GM12891 (cell line): Measurements from ENCODE around the gene TECPR1.

Experiments
- DNase-seq: peaks from one replicate; pipeline ENCODE4 v3.0.0; 2011; ENCODE audit warnings: low spot score; ENCODE audit not compliant: insufficient read length
- FAIRE-seq: peaks from 2 replicates; lab custom pipeline; 2011; peaks lifted over from hg19 to GRCh38; lab: Jason Lieb, UNC
- PAX5 ChIP-seq: IDR thresholded peaks from 2 replicates; pipeline ENCODE4 v1.6.1; 2011; ENCODE audit warnings: low read length, moderate library complexity, mild to moderate bottlenecking; ENCODE audit not compliant: insufficient read depth, severe bottlenecking
- POLR2A ChIP-seq: IDR thresholded peaks from 2 replicates; pipeline ENCODE4 v1.6.1; 2011; ENCODE audit warnings: low read depth, low read length, control low read depth
- POLR2AphosphoS5 ChIP-seq: IDR thresholded peaks from 2 replicates; pipeline ENCODE4 v1.6.1; 2011; ENCODE audit warnings: low read depth, low read length, control low read depth
- POU2F2 ChIP-seq: IDR thresholded peaks from 2 replicates; pipeline ENCODE4 v1.6.1; 2011; ENCODE audit warnings: low read depth, mild to moderate bottlenecking, control low read depth, low read length, moderate library complexity
- SPI1 ChIP-seq: IDR thresholded peaks from 2 replicates; pipeline ENCODE4 v1.6.1; 2011; ENCODE audit warnings: low read depth, low read length, control low read depth
- TAF1 ChIP-seq: IDR thresholded peaks from 2 replicates; pipeline ENCODE4 v1.6.1; 2011; ENCODE audit warnings: low read depth, low read length, control low read depth

TECPR1 gene

DNA sequence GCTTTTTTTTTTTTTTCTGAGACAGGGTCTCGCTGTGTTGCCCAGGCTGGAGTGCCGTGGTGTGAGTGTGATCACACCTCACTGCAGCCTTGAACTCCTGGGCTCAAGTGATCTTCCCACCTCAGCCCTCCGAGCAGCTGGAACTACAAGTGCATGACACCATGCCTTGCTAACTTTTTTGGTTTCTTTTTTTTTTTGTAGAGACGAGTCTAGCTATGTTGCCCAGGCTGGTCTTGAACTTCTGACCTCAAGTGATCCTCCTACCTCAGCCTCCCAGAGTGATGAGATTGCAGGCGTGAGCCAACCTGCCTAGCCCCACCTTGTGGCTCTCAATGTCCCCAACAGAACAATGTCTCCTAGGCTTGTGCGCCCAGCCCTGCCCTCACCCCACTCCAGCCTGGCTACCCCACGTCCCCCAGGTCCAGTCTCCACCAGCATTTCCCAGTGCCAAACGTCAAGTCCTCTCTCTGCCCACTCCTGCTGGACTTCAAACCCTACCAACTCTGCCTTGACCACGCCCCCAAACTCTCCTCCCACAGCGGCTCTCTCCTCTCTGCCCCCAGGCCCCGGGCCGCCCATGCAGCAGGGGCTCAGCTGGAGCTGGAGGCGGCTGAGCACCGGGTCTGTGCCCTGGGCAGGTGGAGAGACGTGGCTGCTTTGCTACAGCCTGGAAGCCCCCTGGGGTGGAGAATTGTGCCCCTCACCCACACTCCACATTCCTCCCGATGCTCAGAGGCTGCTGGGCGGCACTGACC, 21.9 kb downstream of the TECPR1 start:
- DNase-seq (no peak), FAIRE-seq (no peak)
- TF ChIP-seq PAX5 = no peak
- no peak for TF ChIP-seq SPI1
- TF ChIP-seq TAF1 = no peak
- TF ChIP-seq POLR2AphosphoS5 = no peak
- no peak for TF ChIP-seq POLR2A
- no peak for TF ChIP-seq POU2F2

DNA sequence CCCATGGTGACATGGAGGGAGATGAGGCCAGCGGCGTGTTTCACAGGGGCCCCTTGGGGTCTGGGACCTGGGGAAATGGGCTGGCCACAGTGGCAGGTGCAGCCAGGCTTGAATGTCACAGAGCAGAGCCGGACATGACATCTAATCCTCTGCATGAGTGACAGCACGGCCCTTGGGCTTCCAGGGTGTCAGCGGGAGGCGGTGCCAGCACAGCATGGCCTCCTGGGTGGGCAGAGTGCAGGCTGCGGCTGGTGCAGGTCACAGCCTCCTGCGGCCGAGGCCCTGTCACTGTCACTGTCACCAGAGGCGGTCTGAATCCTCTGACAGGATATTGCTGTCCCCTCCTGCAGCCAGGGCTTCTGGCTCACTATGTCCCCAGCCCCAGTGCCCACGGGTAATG, 22.6 kb downstream of the TECPR1 start:
- TF ChIP-seq PAX5 (no peak), SPI1 (no peak), TAF1 (no peak), POLR2AphosphoS5 (no peak), POU2F2 (no peak), POLR2A (no peak)
- no peak for DNase-seq
- no peak for FAIRE-seq

DNA sequence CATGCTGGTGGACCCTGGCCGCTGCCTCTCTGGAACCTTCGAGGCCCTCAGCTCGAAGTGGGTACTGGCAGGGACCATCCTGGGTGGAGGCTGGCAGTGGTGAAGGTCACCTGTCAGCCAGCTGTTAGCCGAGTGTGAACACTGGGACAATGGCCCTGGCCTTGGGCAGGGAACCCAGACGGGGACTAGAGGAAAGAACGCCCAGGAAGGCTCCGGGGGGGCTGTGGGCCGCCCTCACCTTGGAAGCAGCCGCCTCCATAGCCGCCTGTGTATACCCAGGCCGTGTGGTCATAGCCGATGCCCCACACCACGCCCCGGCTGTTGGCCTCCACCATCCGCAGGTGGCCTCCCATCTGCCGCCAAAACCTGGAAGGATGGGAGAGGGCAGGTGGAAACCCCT, 23.2 kb downstream of the TECPR1 start:
- FAIRE-seq (no peak), DNase-seq (no peak)
- TF ChIP-seq POLR2AphosphoS5 = no peak

DNA sequence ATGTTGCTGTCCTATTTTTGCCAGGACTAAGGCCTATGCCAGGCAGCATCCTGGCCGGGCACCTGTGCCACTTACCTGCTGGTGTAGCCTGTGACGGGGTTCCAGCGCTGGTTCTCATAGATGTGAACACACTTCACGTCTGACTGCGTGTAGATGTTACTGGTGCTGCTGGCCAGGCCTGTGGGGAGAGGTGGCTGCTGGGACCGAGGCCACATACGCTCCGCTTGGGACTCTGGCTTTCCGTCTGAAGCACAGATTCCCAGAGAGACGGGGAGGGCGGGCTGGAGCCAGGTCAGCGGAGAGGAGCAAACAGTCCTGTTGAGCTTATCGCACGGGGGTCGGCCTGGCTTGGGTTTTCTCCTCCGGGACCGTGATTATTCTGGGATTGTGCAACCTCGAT, 24.1 kb downstream of the TECPR1 start:
- FAIRE-seq = no peak
- TF ChIP-seq POU2F2 (no peak), POLR2AphosphoS5 (no peak), TAF1 (no peak), POLR2A (no peak), SPI1 (no peak), PAX5 (no peak)
- no peak for DNase-seq

DNA sequence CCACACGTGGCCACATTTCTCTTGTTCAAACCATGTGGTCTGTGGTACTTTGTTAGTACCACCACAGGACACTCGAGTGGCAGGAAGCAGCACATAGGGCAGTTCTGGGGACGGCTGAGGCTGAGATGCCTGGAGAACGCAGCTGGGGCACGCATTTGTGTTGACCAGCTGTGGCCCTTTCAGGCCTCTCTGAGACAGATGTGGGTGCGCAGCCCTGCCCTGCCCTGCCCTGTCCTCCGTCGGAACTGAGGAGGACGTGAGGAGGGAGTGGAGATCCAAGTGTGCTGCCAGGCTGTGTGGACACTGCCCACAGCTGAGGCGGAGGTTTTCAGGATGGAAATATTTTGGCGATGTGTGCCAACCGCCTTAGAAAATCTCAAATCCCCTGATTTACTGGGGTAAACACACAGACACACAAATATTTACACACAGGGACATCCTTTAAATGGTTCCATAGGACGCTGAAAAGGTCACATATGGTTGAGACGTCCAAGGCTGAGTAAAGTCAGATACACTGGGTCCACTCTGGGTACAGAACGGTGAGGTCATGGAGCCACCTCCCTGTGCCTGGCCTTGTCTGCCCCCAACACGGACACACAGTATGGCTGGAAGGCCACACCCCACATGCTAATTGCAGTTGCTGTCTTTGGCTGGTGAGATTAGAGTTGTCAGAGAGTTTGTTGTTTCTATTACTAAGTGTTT, 26.0 kb downstream of the TECPR1 start:
- no peak for DNase-seq
- no peak for FAIRE-seq
- TF ChIP-seq POU2F2 (no peak), TAF1 (no peak), SPI1 (no peak), POLR2AphosphoS5 (no peak)

DNA sequence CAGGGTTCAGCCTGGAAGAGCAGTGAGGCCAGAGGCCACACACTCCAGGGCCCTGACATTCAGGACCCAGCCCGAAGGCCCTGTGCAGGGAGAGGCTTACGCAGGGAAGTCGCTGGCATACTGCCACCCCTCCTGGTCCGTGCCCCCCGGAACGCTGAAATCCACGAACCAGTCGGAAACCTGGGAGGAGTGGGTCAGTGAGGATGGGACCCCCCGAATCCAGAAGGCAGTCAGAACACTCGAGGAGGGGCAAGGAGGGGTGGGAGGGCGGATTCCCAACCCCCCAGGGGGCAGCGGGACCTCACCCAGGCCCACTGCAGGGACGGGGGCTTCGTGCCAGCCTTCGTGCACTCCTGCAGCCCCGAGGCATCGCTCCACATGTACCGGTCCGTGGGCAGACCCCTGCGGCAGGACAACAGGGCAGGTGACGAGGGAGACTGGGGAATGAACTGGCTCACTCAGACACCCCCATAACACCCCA, 27.3 kb downstream of the TECPR1 start:
- FAIRE-seq = no peak

DNA sequence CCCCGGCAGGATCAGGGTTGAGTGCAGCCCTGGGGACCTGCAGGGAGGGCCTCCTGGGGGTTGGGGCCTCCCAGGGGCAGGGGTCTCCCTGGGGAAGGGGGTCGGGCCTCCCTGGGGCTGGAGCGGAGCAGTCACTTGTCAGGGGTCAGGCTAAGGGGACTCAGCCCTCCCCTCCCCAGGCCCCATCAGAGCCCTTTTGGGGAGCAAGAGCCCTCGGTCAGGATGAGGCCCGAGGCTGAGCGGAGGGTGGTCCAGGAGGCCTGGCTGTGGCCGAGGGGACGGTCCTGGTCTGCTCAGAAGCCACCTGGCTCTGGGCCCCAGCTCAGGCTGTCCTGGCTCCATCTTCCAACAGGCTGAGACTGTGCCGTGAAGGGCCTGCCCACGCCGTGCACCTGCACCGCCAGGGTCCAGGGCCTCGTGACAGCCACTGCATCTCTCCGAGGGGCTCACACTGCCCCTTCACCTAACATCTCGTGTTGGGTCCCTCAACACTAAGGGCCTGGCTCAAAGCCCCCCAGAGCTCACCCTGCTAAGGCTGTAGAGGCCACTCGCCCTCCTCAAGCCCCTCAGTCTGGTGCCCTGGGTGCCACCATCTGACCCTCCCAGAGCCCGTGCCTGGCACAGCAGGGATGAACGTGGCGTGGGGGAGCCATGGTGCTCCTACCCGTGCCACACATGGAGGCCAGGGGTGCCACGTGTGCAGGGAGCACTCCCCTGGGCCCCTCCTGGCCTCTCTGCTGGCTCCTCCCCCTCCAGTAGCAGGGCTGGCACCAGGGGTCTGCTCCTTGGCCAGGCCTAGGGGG, 27.9 kb downstream of the TECPR1 start:
- no peak for FAIRE-seq
- TF ChIP-seq POU2F2 (no peak), POLR2A (no peak), PAX5 (no peak), TAF1 (no peak), POLR2AphosphoS5 (no peak), SPI1 (no peak)
- DNase-seq = no peak

More for the DNA sequence above, 27.3 kb downstream of the TECPR1 start:
- TF ChIP-seq POLR2A (no peak), SPI1 (no peak), PAX5 (no peak), POLR2AphosphoS5 (no peak), TAF1 (no peak), POU2F2 (no peak)
- no peak for DNase-seq

DNA sequence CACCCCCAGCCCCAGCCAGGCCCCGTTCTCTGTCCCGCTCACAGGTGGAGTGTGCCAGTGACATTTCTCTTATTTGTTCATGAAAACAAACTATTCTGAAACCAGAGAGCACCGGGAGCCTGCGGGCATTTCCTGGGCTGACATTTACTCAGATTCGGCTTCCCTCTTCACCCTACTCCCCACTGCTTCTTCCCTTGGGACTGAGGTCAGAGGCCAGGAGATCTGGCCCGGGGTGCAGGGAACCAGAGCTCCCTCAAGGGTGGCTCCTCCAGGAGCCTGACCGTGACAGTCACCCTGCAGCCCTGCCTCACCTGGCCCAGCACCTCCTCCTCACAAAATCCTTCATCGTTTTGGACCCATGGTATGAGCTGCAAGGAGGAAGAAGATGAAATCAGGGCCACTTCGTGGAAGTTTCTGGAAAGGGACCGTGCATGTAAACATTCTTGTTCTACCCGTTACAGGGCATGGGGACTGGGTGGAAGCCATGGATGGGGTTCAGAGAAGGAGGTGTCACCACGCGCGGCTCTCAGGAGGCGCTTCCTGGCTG, 28.6 kb downstream of the TECPR1 start:
- no peak for DNase-seq
- TF ChIP-seq SPI1 = no peak
- TF ChIP-seq TAF1 = no peak
- TF ChIP-seq POU2F2 = no peak
- no peak for TF ChIP-seq POLR2A
- no peak for TF ChIP-seq POLR2AphosphoS5
- no peak for TF ChIP-seq PAX5
- no peak for FAIRE-seq

DNA sequence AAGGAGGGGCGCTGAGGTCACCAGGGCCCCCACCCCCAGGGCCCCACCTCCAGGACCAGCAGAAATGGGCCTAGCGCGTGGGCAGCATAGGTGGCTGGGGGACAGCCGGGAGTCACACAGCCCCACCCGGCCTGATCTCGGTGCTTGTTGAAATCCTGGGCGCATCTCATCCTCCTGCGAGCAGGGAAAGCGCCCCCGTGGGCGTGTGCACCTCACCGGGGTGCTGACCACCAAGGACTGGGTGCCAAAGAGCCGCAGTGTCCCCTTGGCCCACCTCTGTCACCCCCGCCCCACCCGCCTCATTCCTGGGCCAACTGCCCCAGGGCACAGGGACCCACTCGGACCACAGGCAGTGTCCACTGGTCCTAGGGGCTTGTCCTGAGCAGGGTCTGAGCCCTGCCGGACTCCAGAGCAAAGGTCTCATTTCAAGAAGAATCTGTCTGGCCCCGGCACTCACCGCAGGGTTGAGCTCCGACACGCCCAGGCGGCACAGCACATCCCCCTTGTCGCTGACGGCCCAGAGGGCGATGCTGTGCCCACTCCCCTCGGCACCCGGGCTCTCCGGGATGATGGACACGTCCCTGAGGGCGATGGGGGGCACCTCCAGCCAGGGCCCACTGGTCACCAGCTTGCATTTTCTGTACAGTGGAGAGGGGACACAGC, 29.4 kb downstream of the TECPR1 start:
- TF ChIP-seq SPI1 = no peak
- TF ChIP-seq POLR2A = no peak
- no peak for TF ChIP-seq TAF1
- no peak for TF ChIP-seq POLR2AphosphoS5
- TF ChIP-seq PAX5 = no peak
- no peak for TF ChIP-seq POU2F2
- no peak for FAIRE-seq

More for the DNA sequence above, 29.4 kb downstream of the TECPR1 start:
- no peak for DNase-seq
